Hepatic stellate cell (primary cell): ENCODE data around the gene BCL2L2.

Source experiments
- DNase-seq: peaks from one replicate; pipeline ENCODE4 v3.0.0; 2011; ENCODE audit warnings: low spot score

The BCL2L2 gene

DNA sequence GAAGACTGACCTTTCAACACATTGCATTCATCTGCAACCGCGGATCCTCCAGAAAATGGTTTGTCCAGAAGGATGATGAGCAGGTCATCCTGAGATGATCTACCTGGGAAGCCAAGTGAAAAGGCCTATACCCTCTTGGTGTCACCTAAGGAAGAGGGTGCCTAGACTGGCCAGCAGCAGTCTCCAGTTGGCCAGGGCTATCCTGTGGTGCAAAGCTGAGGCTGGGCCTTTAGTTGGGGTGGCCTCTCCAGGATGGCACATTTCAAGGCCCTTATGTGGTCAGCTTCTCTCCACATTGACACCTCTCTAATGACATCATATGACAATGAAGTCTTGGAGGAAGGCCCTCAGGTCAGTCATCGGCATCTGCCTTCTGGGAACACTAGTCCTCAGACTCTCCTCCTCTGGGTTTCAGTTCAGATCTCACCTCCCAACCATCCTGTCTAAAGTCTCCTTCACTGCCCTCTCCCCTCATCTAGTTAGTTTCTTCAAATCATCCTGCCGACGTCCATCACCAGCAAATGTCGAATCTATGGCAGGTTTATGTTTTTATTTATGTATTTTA is 49.3 kb downstream of the BCL2L2 start:
- no peak for DNase-seq

DNA sequence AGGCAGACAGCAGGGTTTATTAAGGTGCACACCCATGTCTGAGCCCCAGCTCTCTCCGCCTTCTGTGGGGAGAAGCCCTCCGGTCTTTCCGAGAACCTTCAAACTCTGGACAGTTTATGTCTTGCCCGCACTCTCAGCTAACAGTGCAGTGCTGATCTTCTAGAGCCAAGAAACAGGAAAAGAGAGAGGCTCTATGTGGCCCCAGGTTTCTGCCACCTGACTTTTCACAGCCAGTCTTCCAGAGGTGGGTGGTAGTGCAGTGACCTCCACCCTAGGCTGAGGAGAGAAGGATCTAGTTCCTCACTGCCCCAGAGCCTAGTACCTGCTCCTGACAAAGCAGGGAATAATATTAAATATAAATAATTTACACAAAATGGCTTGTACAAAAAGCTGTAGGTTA is 50.0 kb downstream of the BCL2L2 start:
- no peak for DNase-seq

DNA sequence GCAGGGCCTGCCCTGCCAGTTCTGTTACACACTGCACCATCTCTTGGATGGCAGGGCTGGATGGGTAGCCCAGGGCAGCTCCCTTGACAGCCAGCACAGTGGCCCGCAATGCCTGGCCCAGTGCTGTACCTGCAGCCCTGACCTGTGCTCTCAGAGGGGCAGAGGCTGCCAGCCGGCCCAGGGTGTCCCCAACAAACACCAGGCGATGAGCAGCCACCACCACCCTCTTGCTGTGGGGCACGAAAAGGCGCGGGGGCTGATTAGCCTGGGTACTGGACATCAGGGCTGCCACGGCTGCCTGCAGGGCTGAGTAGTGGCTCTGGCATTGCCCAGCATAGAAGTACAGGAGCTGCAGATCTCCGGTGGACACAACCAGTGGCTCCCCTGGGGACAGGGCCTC is 50.6 kb downstream of the BCL2L2 start:
- no peak for DNase-seq

DNA sequence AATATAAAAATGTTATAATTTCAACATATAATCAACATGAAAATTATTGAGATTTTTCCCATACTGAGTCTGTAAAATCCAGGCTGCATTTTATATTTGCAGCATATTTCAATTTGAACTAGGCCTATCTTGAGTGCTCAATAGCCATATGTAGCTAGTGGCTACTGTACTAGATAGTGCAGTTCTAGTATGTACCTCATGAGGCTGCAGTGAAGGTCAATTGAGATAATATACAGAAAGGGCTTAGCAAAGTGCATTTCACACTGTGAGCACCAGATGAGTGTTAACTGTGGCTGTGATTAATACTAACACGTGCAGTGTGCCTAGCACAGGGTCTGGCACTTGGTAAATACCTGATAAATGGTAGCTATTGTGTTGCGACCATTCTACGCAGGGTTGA is 51.4 kb downstream of the BCL2L2 start:
- no peak for DNase-seq

DNA sequence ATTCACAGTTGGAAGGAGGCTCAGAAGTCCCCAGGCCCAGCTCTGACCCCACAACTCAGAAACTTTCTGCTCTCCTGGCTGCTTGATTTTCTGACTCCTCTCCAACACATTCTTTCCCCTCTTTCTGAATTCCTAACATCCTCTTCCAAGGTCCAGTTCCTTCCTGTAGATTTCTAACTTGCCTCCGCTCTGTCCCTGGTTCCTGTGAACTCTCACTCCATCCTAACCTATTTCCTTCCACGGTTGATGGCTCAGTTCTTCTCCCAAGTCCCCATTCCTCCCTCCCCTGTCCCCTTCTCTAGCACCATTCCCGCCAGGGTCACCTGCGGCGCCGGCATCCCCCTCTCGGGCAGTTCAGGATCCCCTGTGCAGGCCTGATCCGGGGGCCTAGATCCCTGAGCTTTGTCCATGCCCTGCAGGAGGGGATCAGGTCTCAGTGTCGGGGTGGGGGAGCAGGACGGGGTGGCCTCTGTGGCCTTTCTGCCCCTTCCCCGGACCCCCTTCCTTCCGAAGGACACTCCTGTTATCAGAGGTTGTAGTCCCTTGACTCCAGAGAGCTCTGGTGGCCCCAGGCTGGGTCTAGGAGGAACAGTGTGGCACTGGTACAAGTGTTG is 52.0 kb downstream of the BCL2L2 start:
- no peak for DNase-seq

DNA sequence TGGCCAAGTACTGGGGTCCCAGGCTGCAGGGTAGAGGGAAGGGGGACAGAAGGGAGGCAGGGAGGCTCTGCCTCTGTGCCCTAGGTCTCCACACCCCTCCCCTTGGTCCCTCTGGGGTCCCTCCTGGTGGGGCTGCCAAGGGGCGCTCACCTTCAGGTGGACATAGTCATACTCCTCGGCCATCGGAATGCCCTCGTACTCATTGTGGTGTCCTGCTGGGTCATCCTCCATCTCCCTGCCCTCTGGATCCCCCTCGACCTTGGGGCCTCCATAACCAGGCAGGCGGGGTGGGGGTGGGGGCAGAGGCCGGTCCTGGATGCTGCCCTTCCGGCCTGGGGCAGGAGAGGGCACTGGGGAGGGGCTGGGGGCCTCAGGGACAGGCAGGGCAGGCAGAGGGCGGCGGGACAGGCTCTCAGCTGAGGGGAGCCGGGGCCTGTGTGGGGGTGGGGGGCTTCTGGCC is 52.6 kb downstream of the BCL2L2 start:
- DNase-seq: no peak

DNA sequence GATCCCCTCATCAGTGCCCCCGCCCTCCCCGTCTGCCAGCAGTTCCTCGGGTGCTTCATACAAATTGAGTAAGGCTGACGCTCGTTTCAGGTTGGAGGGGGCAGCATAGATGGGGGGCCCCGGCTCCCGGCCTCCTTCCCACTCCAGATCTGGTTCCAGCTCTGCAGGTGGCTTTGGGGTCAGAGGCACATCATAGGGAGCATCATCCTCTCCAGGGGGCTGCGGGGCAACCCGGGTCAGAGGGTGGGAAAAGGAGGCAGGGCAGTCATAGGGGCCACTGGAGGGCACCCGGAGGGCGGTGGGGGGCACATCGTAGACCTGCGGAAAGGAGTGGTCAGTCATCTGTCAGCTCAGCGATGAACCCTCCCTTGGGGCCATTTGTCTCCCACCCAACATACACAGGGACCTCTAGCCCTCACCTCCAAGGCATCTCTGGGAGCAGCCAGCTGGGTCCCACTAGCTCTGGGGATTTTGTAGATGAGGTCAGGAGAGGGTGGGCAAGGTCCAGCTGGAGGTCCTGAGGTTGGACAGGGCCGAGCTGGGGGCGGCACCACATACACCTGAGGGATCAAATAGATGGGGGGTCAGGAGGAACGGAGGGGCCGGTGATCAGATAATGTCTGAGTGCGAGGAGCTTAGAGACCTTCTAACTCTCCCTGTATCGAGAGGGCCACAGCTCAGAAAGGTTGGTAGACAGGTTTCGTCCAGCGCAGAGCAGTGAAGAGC is 53.3 kb downstream of the BCL2L2 start:
- DNase-seq: no peak

DNA sequence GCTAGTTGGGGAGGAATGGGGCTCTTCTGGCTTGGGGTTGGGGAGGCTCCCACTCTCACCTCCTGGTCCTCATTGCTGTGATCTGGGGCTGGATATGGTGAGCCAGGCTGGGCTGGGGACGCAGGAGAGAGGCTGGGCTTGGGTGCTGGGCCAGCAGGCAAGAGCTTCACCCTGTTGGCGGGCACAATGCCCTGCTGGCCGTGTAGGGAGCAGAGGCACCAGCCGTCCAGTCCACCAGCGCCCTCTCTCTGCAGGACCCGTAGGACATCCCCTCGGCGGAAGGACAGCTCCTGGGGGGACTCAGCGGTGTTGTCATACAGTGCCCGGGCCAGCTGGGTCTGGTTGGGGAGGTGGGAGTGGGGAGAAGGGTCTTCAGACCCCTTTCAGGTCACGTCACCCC is 53.9 kb downstream of the BCL2L2 start:
- DNase-seq: no peak

DNA sequence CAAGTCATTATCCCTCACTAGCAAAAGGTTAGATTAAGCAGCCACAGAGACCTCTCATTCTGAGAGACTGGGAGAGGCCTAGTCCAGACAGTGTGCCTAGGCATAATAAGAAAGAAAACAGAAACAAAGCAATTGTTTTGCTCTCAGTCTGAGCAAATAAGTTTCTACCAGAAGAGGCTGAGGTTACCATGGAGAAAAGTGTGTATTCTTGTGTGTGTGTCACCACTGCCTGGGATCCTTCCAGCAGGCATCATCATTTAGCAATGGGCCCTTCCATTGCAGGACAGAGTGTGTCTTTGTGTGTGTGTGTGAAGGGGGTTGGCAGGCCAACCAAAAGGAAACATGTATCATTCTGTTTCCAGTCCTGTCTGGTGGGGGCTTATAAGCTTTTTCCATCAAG is 54.7 kb downstream of the BCL2L2 start:
- DNase-seq: peak; percentile 65
